Fibroblast of lung (primary cell): ENCODE results near the gene ANKRD30B. TPM values are rescaled to one million over a fixed set of nuclear protein-coding genes. Genes with fewer than 3 reads are reported as not detected.

Experiments used
- DNase-seq, 2 donors: peaks; one replicate each; pipeline versions ENCODE4 v3.0.0 to v3.0.0-alpha.2; 2010; ENCODE audit warnings: low read depth in 2 of 2
- H2AFZ ChIP-seq: 2 replicates; pipeline ENCODE4 v1.5.1; 2012; ENCODE audit warnings: low read length, control low read depth, inconsistent platforms
- H3K27ac ChIP-seq: 2 replicates; pipeline ENCODE4 v1.5.1; 2011; ENCODE audit warnings: low read length, control low read depth; ENCODE audit not compliant: insufficient read depth
- H3K27me3 ChIP-seq: 2 replicates; pipeline ENCODE4 v1.5.1; 2011; ENCODE audit warnings: mild to moderate bottlenecking, low read length; ENCODE audit not compliant: control insufficient read depth, insufficient read depth
- H3K36me3 ChIP-seq: 2 replicates; pipeline ENCODE4 v1.5.1; 2011; ENCODE audit warnings: low read length; ENCODE audit not compliant: control insufficient read depth, insufficient read depth
- H3K4me1 ChIP-seq: 2 replicates; pipeline ENCODE4 v1.5.1; 2011; ENCODE audit warnings: low read length; ENCODE audit not compliant: control insufficient read depth, insufficient read depth; ENCODE audit errors: extremely low read depth
- H3K4me2 ChIP-seq: 2 replicates; pipeline ENCODE4 v1.5.1; 2011; ENCODE audit warnings: low read length, control low read depth; ENCODE audit not compliant: insufficient read depth; ENCODE audit errors: extremely low read depth
- H3K4me3 ChIP-seq, 4 experiments: fragments of 200-600 bp in 1 of 4; sonication (generic) in 1 of 4; replicated peaks in 1 of 4; 2 replicates each; pipeline ENCODE4 v1.5.1; 2011 to 2016; ENCODE audit warnings: low read length in 4 of 4, low read depth in 3 of 4, mild to moderate bottlenecking in 3 of 4, control low read depth in 2 of 4, inconsistent platforms in 1 of 4, mixed read lengths in 1 of 4; ENCODE audit not compliant: insufficient read depth in 1 of 4; ENCODE audit errors: control extremely low read depth in 1 of 4
- H3K79me2 ChIP-seq: 2 replicates; pipeline ENCODE4 v1.5.1; 2012; ENCODE audit warnings: mild to moderate bottlenecking, low read length, inconsistent platforms; ENCODE audit not compliant: control insufficient read depth, insufficient read depth
- H3K9ac ChIP-seq: 2 replicates; pipeline ENCODE4 v1.5.1; 2011; ENCODE audit warnings: mild to moderate bottlenecking, low read length, control low read depth; ENCODE audit not compliant: insufficient read depth
- H3K9me3 ChIP-seq: 2 replicates; pipeline ENCODE4 v1.5.1; 2012; ENCODE audit warnings: low read depth, low read length; ENCODE audit not compliant: control insufficient read depth, insufficient read depth
- H4K20me1 ChIP-seq: 2 replicates; pipeline ENCODE4 v1.5.1; 2011; ENCODE audit warnings: low read length; ENCODE audit not compliant: control insufficient read depth, insufficient read depth; ENCODE audit errors: extremely low read depth
- EZH2 ChIP-seq: IDR thresholded peaks from 2 replicates; pipeline ENCODE4 v1.5.1; 2012; ENCODE audit warnings: low read length, control low read depth, mild to moderate bottlenecking; ENCODE audit errors: missing control alignments
- polyA plus RNA-seq, 2 donors: library from polyadenylated mRNA; depleted of rRNA in 1 of 2; stranded (reverse) in 1 of 2; unstranded in 1 of 2; fragments of >200 nt; gene quantifications; 2 replicates each; pipeline ENCODE4 v1.2.1, GENCODE V29; 2011 to 2012; ENCODE audit warnings: missing spikeins in 1 of 2
- total RNA-seq: library from RNA; depleted of rRNA; stranded (reverse); fragments of >200 nt; gene quantifications from 2 replicates; pipeline ENCODE4 v1.2.1, GENCODE V29; 2014
- TF ChIP-seq, protein P1 (sequence below), 2 donors: IDR thresholded peaks in 1 of 2; conservative IDR thresholded peaks in 1 of 2; 1 replicate in 1 of 2; 2 replicates in 1 of 2; pipeline ENCODE4 v1.5.1; 2011 to 2012; ENCODE audit warnings: low read length in 2 of 2, control low read depth in 1 of 2, inconsistent platforms in 1 of 2, low read depth in 1 of 2, mild to moderate bottlenecking in 1 of 2

The ANKRD30B gene
- total and polyA plus RNA-seq, 2 donors (not counting 1 experiment from before 2014, with no cell fraction given): 0.10 to 0.33 TPM

DNA sequence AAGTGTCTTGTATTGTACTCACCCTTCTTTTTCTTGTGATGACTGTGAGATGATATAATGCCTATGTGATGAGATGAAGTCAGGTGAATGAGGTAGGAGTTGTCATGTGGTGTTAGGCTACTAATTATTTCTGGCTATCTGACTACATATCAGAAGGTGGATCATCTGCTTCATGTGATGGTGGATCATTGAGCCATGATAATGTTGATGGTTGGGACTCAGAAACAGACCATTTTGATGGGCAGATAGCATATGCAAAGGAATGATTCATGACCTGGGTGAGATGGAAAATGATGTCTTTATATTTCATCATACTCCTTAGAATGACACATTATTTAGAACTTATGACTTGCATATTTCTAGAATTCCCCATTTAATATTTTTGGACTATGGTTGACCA is 19.5 kb downstream of the ANKRD30B start:
- Histone ChIP-seq H2AFZ (no peak overlapping the region), H3K4me3 (no peak overlapping the region), H3K27me3 (no peaks in the 10 kb centered on the region), H3K79me2 (no peaks in the 10 kb centered on the region), H4K20me1 (no peaks in the 10 kb centered on the region), H3K27ac (no peak overlapping the region), H3K9ac (no peak overlapping the region), H3K36me3 (no peaks in the 10 kb centered on the region), H3K4me1 (no peaks in the 10 kb centered on the region), H3K4me2 (no peak overlapping the region), H3K9me3 (no peaks in the 10 kb centered on the region)
- DNase-seq: peak in 1 of 2 donors; percentile 43
- no peak for TF ChIP-seq EZH2
- TF ChIP-seq, protein P1, sequence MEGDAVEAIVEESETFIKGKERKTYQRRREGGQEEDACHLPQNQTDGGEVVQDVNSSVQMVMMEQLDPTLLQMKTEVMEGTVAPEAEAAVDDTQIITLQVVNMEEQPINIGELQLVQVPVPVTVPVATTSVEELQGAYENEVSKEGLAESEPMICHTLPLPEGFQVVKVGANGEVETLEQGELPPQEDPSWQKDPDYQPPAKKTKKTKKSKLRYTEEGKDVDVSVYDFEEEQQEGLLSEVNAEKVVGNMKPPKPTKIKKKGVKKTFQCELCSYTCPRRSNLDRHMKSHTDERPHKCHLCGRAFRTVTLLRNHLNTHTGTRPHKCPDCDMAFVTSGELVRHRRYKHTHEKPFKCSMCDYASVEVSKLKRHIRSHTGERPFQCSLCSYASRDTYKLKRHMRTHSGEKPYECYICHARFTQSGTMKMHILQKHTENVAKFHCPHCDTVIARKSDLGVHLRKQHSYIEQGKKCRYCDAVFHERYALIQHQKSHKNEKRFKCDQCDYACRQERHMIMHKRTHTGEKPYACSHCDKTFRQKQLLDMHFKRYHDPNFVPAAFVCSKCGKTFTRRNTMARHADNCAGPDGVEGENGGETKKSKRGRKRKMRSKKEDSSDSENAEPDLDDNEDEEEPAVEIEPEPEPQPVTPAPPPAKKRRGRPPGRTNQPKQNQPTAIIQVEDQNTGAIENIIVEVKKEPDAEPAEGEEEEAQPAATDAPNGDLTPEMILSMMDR (conservative IDR thresholded peaks at IDR 0.05 in 1 of 2, IDR thresholded peaks at IDR 0.05 in 1 of 2; ENCODE audit: low read depth in 1 of 2, low read length in 2 of 2): no peak

- H3K4me1 ChIP-seq: no peaks in the 10 kb centered on the region
- H2AFZ ChIP-seq: no peak overlapping the region
- H3K4me3 ChIP-seq: no peak overlapping the region
- H3K27me3 ChIP-seq: no peaks in the 10 kb centered on the region
- no peak overlapping the region for H3K9ac ChIP-seq
- H3K4me2 ChIP-seq: no peak overlapping the region
- TF ChIP-seq, protein P1 (conservative IDR thresholded peaks at IDR 0.05 in 1 of 2, IDR thresholded peaks at IDR 0.05 in 1 of 2; ENCODE audit: low read depth in 1 of 2, low read length in 2 of 2): no peak
- no peak for TF ChIP-seq EZH2
- H3K36me3 ChIP-seq: no peaks in the 10 kb centered on the region
- H3K9me3 ChIP-seq: no peaks in the 10 kb centered on the region
- DNase-seq: peak in 1 of 2 donors; percentile 12
- no peak overlapping the region for H3K27ac ChIP-seq
- no peaks in the 10 kb centered on the region for H4K20me1 ChIP-seq
- no peaks in the 10 kb centered on the region for H3K79me2 ChIP-seq
Observed at GRCh38 chr18:14768241-14768640, 20.3 kb downstream of the ANKRD30B start.

GRCh38 chr18:14769381-14769780 is 21.4 kb downstream of the ANKRD30B start:
- H3K9ac ChIP-seq: no peak overlapping the region
- H3K4me1 ChIP-seq: no peaks in the 10 kb centered on the region
- H3K79me2 ChIP-seq: no peaks in the 10 kb centered on the region
- no peaks in the 10 kb centered on the region for H3K36me3 ChIP-seq
- H4K20me1 ChIP-seq: no peaks in the 10 kb centered on the region
- H3K4me3 ChIP-seq: no peak overlapping the region
- no peak overlapping the region for H3K4me2 ChIP-seq
- DNase-seq: no peak
- TF ChIP-seq EZH2: no peak
- TF ChIP-seq, protein P1 (conservative IDR thresholded peaks at IDR 0.05 in 1 of 2, IDR thresholded peaks at IDR 0.05 in 1 of 2; ENCODE audit: low read depth in 1 of 2, low read length in 2 of 2): no peak
- no peak overlapping the region for H2AFZ ChIP-seq
- H3K27ac ChIP-seq: no peak overlapping the region
- no peaks in the 10 kb centered on the region for H3K9me3 ChIP-seq
- no peaks in the 10 kb centered on the region for H3K27me3 ChIP-seq
